A549 (cell line): Measurements from ENCODE around the gene POLE.

Source experiments
- CEBPB ChIP-seq, 2 experiments: fragments of >200 bp in 1 of 2; sonication (Bioruptor Twin) in 1 of 2; formaldehyde crosslinking in 1 of 2; IDR thresholded peaks; 2 replicates each; pipeline ENCODE4 v1.6.1; 2012 to 2016
- CHD4 ChIP-seq: fragments of 200-600 bp; sonication (generic); IDR thresholded peaks from 2 replicates; pipeline ENCODE4 v1.6.1; 2016; ENCODE audit warnings: antibody characterized with exemption, mild to moderate bottlenecking, borderline replicate concordance
- FOSB ChIP-seq: fragments of 250-450 bp; sonication (Bioruptor Pico); IDR thresholded peaks from 2 replicates; pipeline ENCODE4 v1.5.0; 2020; ENCODE audit warnings: mild to moderate bottlenecking, moderate library complexity
- HES2 ChIP-seq: fragments of >200 bp; sonication (Bioruptor Twin); formaldehyde crosslinking; IDR thresholded peaks from 2 replicates; pipeline ENCODE4 v1.6.1; 2016
- KDM1A ChIP-seq: fragments of 200-600 bp; sonication (generic); IDR thresholded peaks from 2 replicates; pipeline ENCODE4 v1.6.1; 2016; ENCODE audit warnings: low read depth, mild to moderate bottlenecking
- MYC ChIP-seq: IDR thresholded peaks from 2 replicates; pipeline ENCODE4 v1.6.1; 2012; ENCODE audit warnings: mild to moderate bottlenecking, inconsistent platforms, low read length, improper control_type of control experiment, borderline replicate concordance
- NPAS2 ChIP-seq: fragments of 250-450 bp; sonication (Bioruptor Pico); IDR thresholded peaks from 2 replicates; pipeline ENCODE4 v1.8.0; 2022; ENCODE audit warnings: mild to moderate bottlenecking, moderate library complexity, borderline replicate concordance
- POLR2A ChIP-seq: IDR thresholded peaks from 2 replicates; pipeline ENCODE4 v1.6.1; 2012; ENCODE audit warnings: mild to moderate bottlenecking, low read length
- RAD21 ChIP-seq, 2 experiments: fragments of >200 bp in 1 of 2; sonication (Bioruptor Twin) in 1 of 2; formaldehyde crosslinking in 1 of 2; IDR thresholded peaks in 1 of 2; conservative IDR thresholded peaks in 1 of 2; 2 replicates in 1 of 2; 3 replicates in 1 of 2; pipeline ENCODE4 v1.6.1; 2012 to 2018; ENCODE audit warnings: inconsistent platforms in 1 of 2
- RFX5 ChIP-seq: fragments of 450-650 bp; IDR thresholded peaks from 2 replicates; pipeline ENCODE4 v1.7.1; 2014; ENCODE audit warnings: antibody characterized with exemption, mild to moderate bottlenecking, moderate library complexity
- RNF2 ChIP-seq: fragments of 200-600 bp; sonication (generic); IDR thresholded peaks from 2 replicates; pipeline ENCODE4 v1.6.1; 2016; ENCODE audit warnings: low read depth, mild to moderate bottlenecking, antibody characterized with exemption, moderate library complexity, borderline replicate concordance
- TFCP2L1 ChIP-seq: fragments of 250-450 bp; sonication (Bioruptor Pico); IDR thresholded peaks from 2 replicates; pipeline ENCODE4 v1.5.0; 2021; ENCODE audit warnings: mild to moderate bottlenecking
- ZFP36 ChIP-seq: fragments of 450-650 bp; IDR thresholded peaks from 2 replicates; pipeline ENCODE4 v1.6.1; 2014; ENCODE audit warnings: borderline replicate concordance; ENCODE audit not compliant: partially characterized antibody
- TF ChIP-seq, protein P1 (sequence below): fragments of >200 bp; sonication (Bioruptor Twin); formaldehyde crosslinking; IDR thresholded peaks from 3 replicates; pipeline ENCODE4 v1.5.1; 2016

GRCh38 chr12:132595183-132595582 lies 92.0 kb downstream of the POLE start:
- TF ChIP-seq, protein P1, sequence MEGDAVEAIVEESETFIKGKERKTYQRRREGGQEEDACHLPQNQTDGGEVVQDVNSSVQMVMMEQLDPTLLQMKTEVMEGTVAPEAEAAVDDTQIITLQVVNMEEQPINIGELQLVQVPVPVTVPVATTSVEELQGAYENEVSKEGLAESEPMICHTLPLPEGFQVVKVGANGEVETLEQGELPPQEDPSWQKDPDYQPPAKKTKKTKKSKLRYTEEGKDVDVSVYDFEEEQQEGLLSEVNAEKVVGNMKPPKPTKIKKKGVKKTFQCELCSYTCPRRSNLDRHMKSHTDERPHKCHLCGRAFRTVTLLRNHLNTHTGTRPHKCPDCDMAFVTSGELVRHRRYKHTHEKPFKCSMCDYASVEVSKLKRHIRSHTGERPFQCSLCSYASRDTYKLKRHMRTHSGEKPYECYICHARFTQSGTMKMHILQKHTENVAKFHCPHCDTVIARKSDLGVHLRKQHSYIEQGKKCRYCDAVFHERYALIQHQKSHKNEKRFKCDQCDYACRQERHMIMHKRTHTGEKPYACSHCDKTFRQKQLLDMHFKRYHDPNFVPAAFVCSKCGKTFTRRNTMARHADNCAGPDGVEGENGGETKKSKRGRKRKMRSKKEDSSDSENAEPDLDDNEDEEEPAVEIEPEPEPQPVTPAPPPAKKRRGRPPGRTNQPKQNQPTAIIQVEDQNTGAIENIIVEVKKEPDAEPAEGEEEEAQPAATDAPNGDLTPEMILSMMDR = no peak
- TF ChIP-seq ZFP36 (no peak), POLR2A (no peak), CEBPB (IDR thresholded peaks at IDR 0.05) (no peak), MYC (no peak), RAD21 (conservative IDR thresholded peaks at IDR 0.05 in 1 of 2, IDR thresholded peaks at IDR 0.05 in 1 of 2) (no peak), RNF2 (no peak), TFCP2L1 (no peak), CHD4 (no peak), NPAS2 (no peak), RFX5 (no peak), FOSB (CRISPR knock-in tag) (no peak), KDM1A (no peak), HES2 (no peak)
